Ecto neural progenitor cell (in vitro differentiated cells): ENCODE data around the gene FAM110A.
"Not testable (repeated sequence)": the region's sequence is repeated elsewhere in the genome, so short reads cannot be mapped to it uniquely, and the experiment has no call there.

Experiments used
- DNase-seq: peaks from one replicate; pipeline ENCODE4 v3.0.0-alpha.2; 2018; ENCODE audit warnings: low spot score

FAM110A gene

GRCh38 chr20:844473-845225, 11.1 kb downstream of the FAM110A start:
- DNase-seq, result peak; percentile 93

- DNase-seq, result peak; percentile 64
These were observed 11.8 kb downstream of the FAM110A start for GRCh38 chr20:845226-845868.

- DNase-seq, result no peak
These were observed 12.7 kb downstream of the FAM110A start for GRCh38 chr20:845941-846893.

GRCh38 chr20:846894-847278, 13.4 kb downstream of the FAM110A start:
- DNase-seq, result no peak

- DNase-seq, result no peak
These were observed 14.7 kb downstream of the FAM110A start for GRCh38 chr20:848193-848592.

- DNase-seq, result not testable (repeated sequence)
These were observed 15.2 kb downstream of the FAM110A start for GRCh38 chr20:848731-849130.

- no peak for DNase-seq
These were observed 20.0 kb downstream of the FAM110A start for GRCh38 chr20:853406-853996.

GRCh38 chr20:854601-855000, 21.1 kb downstream of the FAM110A start:
- no peak for DNase-seq

GRCh38 chr20:855466-856360, 22.2 kb downstream of the FAM110A start:
- no peak for DNase-seq

- DNase-seq, result no peak
These were observed 22.9 kb downstream of the FAM110A start for GRCh38 chr20:856361-856775.

GRCh38 chr20:858011-858410, 24.5 kb downstream of the FAM110A start:
- DNase-seq, result no peak

GRCh38 chr20:859751-860231, 26.3 kb downstream of the FAM110A start:
- no peak for DNase-seq

- no peak for DNase-seq
These were observed 27.4 kb downstream of the FAM110A start for GRCh38 chr20:860891-861290.

- DNase-seq, result no peak
These were observed 31.9 kb downstream of the FAM110A start for GRCh38 chr20:865440-865839.

- no peak for DNase-seq
These were observed 34.8 kb downstream of the FAM110A start for GRCh38 chr20:868279-868678.

- DNase-seq, result no peak
These were observed 36.1 kb downstream of the FAM110A start for GRCh38 chr20:869606-870005.

- DNase-seq, result no peak
These were observed 37.2 kb downstream of the FAM110A start for GRCh38 chr20:870758-871157.

GRCh38 chr20:871436-871835, 37.9 kb downstream of the FAM110A start:
- DNase-seq, result no peak

- DNase-seq, result no peak
These were observed 38.4 kb downstream of the FAM110A start for GRCh38 chr20:871948-872347.

- DNase-seq, result peak; percentile 61
These were observed 39.5 kb downstream of the FAM110A start for GRCh38 chr20:872855-873520.
